OCI-LY3 (cell line): ENCODE results near the gene PANK4.
"Not testable (repeated sequence)": the region's sequence is repeated elsewhere in the genome, so short reads cannot be mapped to it uniquely, and the experiment has no call there.

Experiments
- CTCF ChIP-seq: fragments of 200-600, 300-600 bp; sonication (generic); IDR thresholded peaks from 2 replicates; pipeline ENCODE4 v1.5.1; 2014; ENCODE audit warnings: antibody characterized with exemption, low read length, low read depth
- EZH2phosphoT487 ChIP-seq: fragments of 200-600 bp; shearing (Covaris generic); IDR thresholded peaks from 2 replicates; pipeline ENCODE4 v1.6.1; 2018; ENCODE audit warnings: antibody characterized with exemption, mixed run types, low read depth

GRCh38 chr1:2549367-2550029, 23.1 kb upstream of the PANK4 start:
- not testable (repeated sequence) for TF ChIP-seq CTCF, EZH2phosphoT487
